Keratinocyte (primary cell): ENCODE measurements around the gene CDK3. TPM values are rescaled to one million over a fixed set of nuclear protein-coding genes. Genes with fewer than 3 reads are reported as not detected.
"Not testable (repeated sequence)": the region's sequence is repeated elsewhere in the genome, so short reads cannot be mapped to it uniquely, and the experiment has no call there.

Source experiments
- DNase-seq: peaks from one replicate; pipeline ENCODE4 v3.0.0-alpha.2; 2011; ENCODE audit warnings: low read depth, missing footprints, low spot score
- FAIRE-seq: peaks from 2 replicates; lab custom pipeline; 2011; peaks lifted over from hg19 to GRCh38; lab: Jason Lieb, UNC
- H2AFZ ChIP-seq: 2 replicates; pipeline ENCODE4 v1.6.0; 2012; ENCODE audit warnings: low read length, control low read depth, inconsistent platforms; ENCODE audit not compliant: control insufficient read depth
- H3K27ac ChIP-seq: 2 replicates; pipeline ENCODE4 v1.5.1; 2011; ENCODE audit warnings: low read length; ENCODE audit not compliant: control insufficient read depth, insufficient read depth
- H3K27me3 ChIP-seq: 3 replicates; pipeline ENCODE4 v1.6.0; 2011; ENCODE audit warnings: low read length; ENCODE audit not compliant: control insufficient read depth, insufficient read depth; ENCODE audit errors: extremely low read depth
- H3K36me3 ChIP-seq, 2 experiments: 2 replicates in 1 of 2; 3 replicates in 1 of 2; pipeline ENCODE4 v1.5.1; 2011; ENCODE audit warnings: low read length in 2 of 2, mild to moderate bottlenecking in 1 of 2; ENCODE audit not compliant: control insufficient read depth in 2 of 2, insufficient read depth in 2 of 2; ENCODE audit errors: extremely low read depth in 1 of 2
- H3K4me1 ChIP-seq: 3 replicates; pipeline ENCODE4 v1.5.1; 2011; ENCODE audit warnings: low read length; ENCODE audit not compliant: control insufficient read depth, insufficient read depth; ENCODE audit errors: extremely low read depth
- H3K4me2 ChIP-seq: 3 replicates; pipeline ENCODE4 v1.6.0; 2011; ENCODE audit warnings: low read depth, low read length; ENCODE audit not compliant: control insufficient read depth, insufficient read depth; ENCODE audit errors: extremely low read depth
- H3K4me3 ChIP-seq, 3 experiments: fragments of 200-600 bp in 1 of 3; sonication (generic) in 1 of 3; 2 replicates in 2 of 3; 3 replicates in 1 of 3; pipeline ENCODE4 v1.5.1; 2011 to 2016; ENCODE audit warnings: low read length in 3 of 3, mild to moderate bottlenecking in 3 of 3, control low read depth in 2 of 3, inconsistent platforms in 1 of 3, low read depth in 1 of 3, mixed read lengths in 1 of 3, mixed run types in 1 of 3, moderate library complexity in 1 of 3; ENCODE audit not compliant: control insufficient read depth in 2 of 3, insufficient read depth in 2 of 3; ENCODE audit errors: extremely low read depth in 1 of 3
- H3K79me2 ChIP-seq: 2 replicates; pipeline ENCODE4 v1.6.0; 2012; ENCODE audit warnings: low read length; ENCODE audit not compliant: control insufficient read depth, insufficient read depth
- H3K9ac ChIP-seq: 3 replicates; pipeline ENCODE4 v1.6.0; 2011; ENCODE audit warnings: low read length; ENCODE audit not compliant: control insufficient read depth, insufficient read depth; ENCODE audit errors: extremely low read depth
- H3K9me1 ChIP-seq: 3 replicates; pipeline ENCODE4 v1.6.0; 2011; ENCODE audit warnings: low read length; ENCODE audit not compliant: control insufficient read depth, insufficient read depth; ENCODE audit errors: extremely low read depth
- H3K9me3 ChIP-seq: 2 replicates; pipeline ENCODE4 v1.5.1; 2012; ENCODE audit warnings: low read depth, low read length; ENCODE audit not compliant: control insufficient read depth
- H4K20me1 ChIP-seq: 3 replicates; pipeline ENCODE4 v1.6.0; 2011; ENCODE audit warnings: low read length; ENCODE audit not compliant: control insufficient read depth, insufficient read depth; ENCODE audit errors: extremely low read depth
- CTCF ChIP-seq, 3 experiments: IDR thresholded peaks in 1 of 3; conservative IDR thresholded peaks in 1 of 3; optimal IDR thresholded peaks in 1 of 3; 2 replicates in 2 of 3; 3 replicates in 1 of 3; pipeline versions ENCODE3 to v1.5.1; 2011; ENCODE audit warnings: low read length in 3 of 3, mild to moderate bottlenecking in 3 of 3, moderate library complexity in 2 of 3, control low read depth in 1 of 3, inconsistent platforms in 1 of 3; ENCODE audit not compliant: insufficient read depth in 2 of 3; ENCODE audit errors: extremely low read depth in 1 of 3
- EZH2 ChIP-seq: IDR thresholded peaks from one replicate; pipeline ENCODE4 v1.6.1; 2012; ENCODE audit warnings: inconsistent platforms, mild to moderate bottlenecking, low read length, moderate library complexity
- dilution Hi-C: fragments of 300-500 bp; cut with MboI; formaldehyde crosslinking; loops from one replicate; pipeline ENCODE4 v1.7.0; 2020; ENCODE audit warnings: low sequenced_read_pairs; ENCODE audit not compliant: extremely low pct_ligation_motif_present
- polyA plus RNA-seq, 5 experiments: library from polyadenylated mRNA; depleted of rRNA in 3 of 5; stranded (reverse) in 3 of 5; stranded (forward) in 1 of 5; unstranded in 1 of 5; fragments of >200 nt; gene quantifications; 1 replicate in 1 of 5; 2 replicates in 3 of 5; 3 replicates in 1 of 5; pipeline versions ENCODE4 v1.2.1 to v1.2.3, GENCODE V29; 2011 to 2012; ENCODE audit warnings: missing spikeins in 2 of 5, low read depth in 1 of 5, low replicate concordance in 1 of 5

The CDK3 gene
- polyA plus RNA-seq, 1 donor (not counting 4 experiments of a cell fraction or from before 2014, with no cell fraction given) = 1.8 TPM

- Histone ChIP-seq H2AFZ (no peak overlapping the region), H3K9me3 (no peaks in the 10 kb centered on the region), H3K4me2 (no peak overlapping the region), H3K9ac (no peak overlapping the region), H3K36me3 (peaks cover 5 to 7% of the 10 kb centered on the region in 2 experiments), H3K4me3 (no peak overlapping the region), H3K4me1 (no peaks in the 10 kb centered on the region), H4K20me1 (no peaks in the 10 kb centered on the region), H3K27ac (no peak overlapping the region), H3K27me3 (no peaks in the 10 kb centered on the region), H3K79me2 (no peaks in the 10 kb centered on the region), H3K9me1 (no peaks in the 10 kb centered on the region)
- DNase-seq (no peak), FAIRE-seq (no peak)
- TF ChIP-seq CTCF (optimal IDR thresholded peaks at IDR 0.05 in 1 of 3, IDR thresholded peaks at IDR 0.05 in 1 of 3, conservative IDR thresholded peaks at IDR 0.05 in 1 of 3; ENCODE audit: extremely low read depth in 1 of 3, insufficient read depth in 2 of 3, low read length in 3 of 3) (no peak), EZH2 (no peak)
- dilution Hi-C loops = no loop called here
These were observed 35.2 kb upstream of the CDK3 start for GRCh38 chr17:75965468-75965867.

DNA sequence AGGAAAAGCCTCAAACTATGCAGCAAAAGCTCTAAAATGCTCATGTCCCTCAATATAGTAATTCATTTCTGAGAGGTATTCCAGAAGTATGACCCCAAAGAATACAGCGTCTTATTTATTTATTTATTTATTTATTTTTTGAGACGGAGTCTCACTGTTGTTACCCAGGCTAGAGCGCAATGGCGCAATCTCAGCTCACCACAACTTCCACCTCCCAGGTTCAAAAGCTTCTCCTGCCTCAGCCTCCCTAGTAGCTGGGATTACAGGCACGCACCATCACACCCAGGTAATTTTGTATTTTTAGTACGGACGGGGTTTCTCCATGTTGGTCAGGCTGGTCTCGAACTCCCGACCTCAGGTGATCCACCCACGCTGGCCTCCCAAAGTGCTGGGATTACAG is 31.6 kb upstream of the CDK3 start:
- H3K4me3 ChIP-seq, H3K9ac ChIP-seq, H2AFZ ChIP-seq, H3K4me2 ChIP-seq, H3K9me1 ChIP-seq, H4K20me1 ChIP-seq, H3K4me1 ChIP-seq, dilution Hi-C loops, DNase-seq, H3K36me3 ChIP-seq, H3K27ac ChIP-seq, FAIRE-seq, H3K79me2 ChIP-seq, H3K9me3 ChIP-seq, H3K27me3 ChIP-seq: not testable (repeated sequence)

DNA sequence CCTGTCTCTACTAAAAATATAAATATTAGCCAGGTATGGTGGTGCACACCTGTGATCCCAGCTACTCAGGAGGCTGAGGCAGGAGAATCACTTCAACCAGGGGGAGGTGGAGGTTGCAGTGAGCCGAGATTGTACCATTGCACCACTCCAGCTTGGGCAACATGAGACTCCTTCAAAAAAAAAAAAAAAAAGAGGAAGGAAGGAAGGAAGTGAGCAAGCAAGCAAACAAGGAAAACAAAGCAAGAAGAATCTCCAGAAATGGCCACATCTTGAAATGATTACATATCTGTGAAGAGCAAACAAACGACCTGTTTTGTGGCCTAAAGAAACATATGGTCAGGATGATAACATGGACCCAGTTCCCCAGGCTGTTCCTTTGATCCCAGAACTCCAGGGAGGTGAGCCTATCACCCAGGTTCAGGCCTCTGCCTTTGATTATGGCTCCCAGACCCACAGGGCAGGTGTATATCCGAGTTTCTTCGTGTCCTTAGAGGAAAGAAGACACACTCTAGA is 30.6 kb upstream of the CDK3 start:
- FAIRE-seq (no peak), DNase-seq (no peak)
- Histone ChIP-seq H2AFZ (no peak overlapping the region), H3K27me3 (no peaks in the 10 kb centered on the region), H3K9ac (no peak overlapping the region), H3K4me3 (no peak overlapping the region), H3K4me2 (no peak overlapping the region), H3K9me1 (no peaks in the 10 kb centered on the region), H4K20me1 (no peaks in the 10 kb centered on the region), H3K4me1 (no peaks in the 10 kb centered on the region), H3K9me3 (no peaks in the 10 kb centered on the region), H3K79me2 (no peaks in the 10 kb centered on the region), H3K36me3 (peaks cover 5 to 11% of the 10 kb centered on the region in 2 experiments), H3K27ac (no peak overlapping the region)
- TF ChIP-seq EZH2 = no peak
- dilution Hi-C loops = no loop called here
